HG03432 (cell line): ENCODE measurements around the gene AXIN1.
"Not testable (repeated sequence)": the region's sequence is repeated elsewhere in the genome, so short reads cannot be mapped to it uniquely, and the experiment has no call there.

Experiments
- ATAC-seq: cut with Tn5 transposase; IDR thresholded peaks from one replicate; pipeline ENCODE4 v1.9.1; 2021; ENCODE audit warnings: mild to moderate bottlenecking, moderate library complexity; ENCODE audit not compliant: unreplicated experiment

The AXIN1 gene

GRCh38 chr16:381789-382717 is 29.5 kb upstream of the AXIN1 start, which contains the start of gene PGAP6:
PGAP6 (minus strand) TSS chr16:381978; CDS start chr16:381821, 157 bp downstream.
- peak; percentile 55 for ATAC-seq

GRCh38 chr16:381012-381788 is 28.7 kb upstream of the AXIN1 start:
- ATAC-seq = peak; percentile 28

DNA sequence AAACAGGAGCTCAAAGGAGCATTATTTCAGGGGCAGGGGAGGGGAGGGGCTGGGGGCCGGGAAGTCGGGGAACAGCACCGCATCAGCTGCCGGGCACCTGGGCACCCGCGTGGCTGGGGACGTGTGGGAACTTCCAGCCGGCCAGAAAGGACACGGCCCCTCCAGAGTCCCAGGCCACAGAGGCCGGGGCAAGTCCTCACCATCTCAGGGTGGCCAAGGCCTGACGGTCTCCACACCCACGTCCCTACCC is 28.2 kb upstream of the AXIN1 start:
- ATAC-seq = no peak

- ATAC-seq = no peak
Measured at GRCh38 chr16:379961-380761, 27.6 kb upstream of the AXIN1 start.

DNA sequence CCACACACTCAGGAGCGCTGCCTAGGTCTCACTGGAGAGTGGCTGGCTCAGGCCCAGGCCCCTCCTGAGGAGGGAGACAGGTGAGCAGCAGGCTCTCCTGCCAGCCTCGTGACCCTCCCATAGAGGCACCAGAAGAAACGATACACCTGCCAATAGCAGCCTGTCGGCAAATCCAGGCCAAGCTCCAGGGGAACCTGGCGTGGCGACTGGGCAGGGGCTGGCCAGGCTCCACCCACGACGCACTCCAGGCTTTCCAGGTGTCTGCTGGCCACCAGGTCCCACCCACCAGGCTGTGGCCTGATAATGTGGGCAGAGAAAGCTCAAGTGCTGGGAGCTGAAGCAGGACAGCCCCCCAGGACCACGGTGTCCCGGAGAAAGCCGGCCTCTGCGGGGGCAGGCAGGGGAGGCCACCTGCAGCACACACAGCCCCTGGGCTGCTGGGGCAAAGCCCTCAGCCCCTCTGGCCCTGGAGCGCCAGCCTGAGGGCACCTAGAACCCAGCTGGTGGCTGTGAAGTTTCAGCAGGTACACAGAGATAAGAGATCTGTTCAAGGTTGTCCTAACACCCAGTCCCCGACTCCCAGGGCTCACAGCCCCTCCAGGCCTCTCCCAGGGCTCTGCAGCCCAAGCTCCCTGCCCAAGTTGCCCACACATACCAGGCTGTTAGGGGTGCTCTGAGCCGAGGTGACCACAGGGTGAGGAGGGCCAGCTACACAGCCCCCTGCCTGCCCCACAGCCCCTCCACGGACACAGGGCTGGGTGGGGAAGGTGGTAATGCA is 26.8 kb upstream of the AXIN1 start:
- ATAC-seq = no peak

DNA sequence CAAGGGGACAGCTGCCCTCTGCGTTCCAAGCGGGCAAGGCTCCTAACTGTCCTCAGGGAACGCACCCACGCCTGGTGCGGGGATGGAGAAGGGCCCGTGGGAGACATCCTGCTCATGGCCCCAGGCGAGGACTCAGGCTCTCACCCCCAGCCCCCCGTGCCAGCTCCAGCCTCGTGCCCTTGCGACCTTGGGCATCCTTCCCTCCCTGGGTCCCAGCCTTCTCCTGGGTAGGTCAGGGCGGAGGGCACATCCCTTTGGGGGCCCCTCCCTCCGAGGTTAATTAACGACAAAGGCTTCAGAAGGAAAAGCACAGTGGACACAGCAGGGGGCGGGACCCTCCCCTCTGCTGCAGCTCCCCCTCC is 26.3 kb upstream of the AXIN1 start:
- ATAC-seq = no peak

- not testable (repeated sequence) for ATAC-seq
Measured at GRCh38 chr16:378113-378820, 25.7 kb upstream of the AXIN1 start.

GRCh38 chr16:377419-377951 is 25.0 kb upstream of the AXIN1 start:
- ATAC-seq = no peak

GRCh38 chr16:376817-377418 is 24.4 kb upstream of the AXIN1 start:
- no peak for ATAC-seq

- ATAC-seq = no peak
Measured at GRCh38 chr16:375927-376816, 23.6 kb upstream of the AXIN1 start.

DNA sequence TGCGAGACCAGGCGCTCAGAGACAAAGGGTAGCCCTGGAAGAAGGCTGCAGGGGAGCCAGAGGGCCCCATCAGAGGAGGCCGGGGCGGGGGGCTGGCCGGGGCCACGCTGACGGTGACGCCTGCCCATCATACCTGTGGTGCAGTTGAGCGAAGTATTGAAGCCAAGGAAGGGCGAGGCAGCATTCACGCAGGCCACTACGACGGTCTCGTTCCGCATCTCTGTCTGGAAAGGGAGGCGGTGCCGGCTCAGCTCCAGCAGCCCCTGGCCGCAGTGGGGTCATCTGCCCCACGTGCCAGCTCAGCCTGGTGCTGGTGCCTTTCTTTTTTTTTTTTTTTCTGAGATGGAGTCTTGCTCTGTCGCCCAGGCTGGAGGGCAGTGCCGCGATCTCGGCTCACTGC is 22.7 kb upstream of the AXIN1 start:
- no peak for ATAC-seq

- ATAC-seq = no peak
Measured at GRCh38 chr16:374616-374926, 22.0 kb upstream of the AXIN1 start.

GRCh38 chr16:373848-374615 is 21.5 kb upstream of the AXIN1 start:
- no peak for ATAC-seq

DNA sequence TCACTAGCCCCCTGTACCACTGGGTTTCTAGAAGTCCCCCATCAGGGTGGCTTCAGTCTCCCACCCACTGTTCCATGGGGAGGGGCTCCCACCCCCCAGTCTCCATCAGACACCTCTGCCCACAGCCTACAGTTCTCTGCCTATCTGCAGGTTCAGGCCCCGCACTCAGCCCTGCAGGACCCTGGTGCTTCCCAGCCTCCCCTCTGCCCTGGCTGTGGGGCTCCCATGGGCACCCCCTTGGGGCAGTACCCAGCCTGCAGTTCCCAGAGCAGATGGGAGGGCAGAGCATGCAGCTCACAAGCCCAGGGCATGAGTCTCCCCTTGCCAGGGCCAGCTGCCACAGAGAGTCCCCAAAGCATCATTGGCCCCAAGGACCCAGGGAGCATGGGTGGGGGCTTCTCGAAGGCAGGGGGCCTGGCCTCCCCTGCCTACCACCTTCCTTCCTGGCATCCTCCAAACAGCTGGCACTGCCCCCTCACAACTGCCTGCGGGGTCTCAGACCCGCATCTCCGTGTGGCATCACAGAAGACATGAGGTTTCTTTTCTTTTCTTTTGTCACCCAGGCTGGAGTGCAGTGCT is 20.6 kb upstream of the AXIN1 start:
- no peak for ATAC-seq

DNA sequence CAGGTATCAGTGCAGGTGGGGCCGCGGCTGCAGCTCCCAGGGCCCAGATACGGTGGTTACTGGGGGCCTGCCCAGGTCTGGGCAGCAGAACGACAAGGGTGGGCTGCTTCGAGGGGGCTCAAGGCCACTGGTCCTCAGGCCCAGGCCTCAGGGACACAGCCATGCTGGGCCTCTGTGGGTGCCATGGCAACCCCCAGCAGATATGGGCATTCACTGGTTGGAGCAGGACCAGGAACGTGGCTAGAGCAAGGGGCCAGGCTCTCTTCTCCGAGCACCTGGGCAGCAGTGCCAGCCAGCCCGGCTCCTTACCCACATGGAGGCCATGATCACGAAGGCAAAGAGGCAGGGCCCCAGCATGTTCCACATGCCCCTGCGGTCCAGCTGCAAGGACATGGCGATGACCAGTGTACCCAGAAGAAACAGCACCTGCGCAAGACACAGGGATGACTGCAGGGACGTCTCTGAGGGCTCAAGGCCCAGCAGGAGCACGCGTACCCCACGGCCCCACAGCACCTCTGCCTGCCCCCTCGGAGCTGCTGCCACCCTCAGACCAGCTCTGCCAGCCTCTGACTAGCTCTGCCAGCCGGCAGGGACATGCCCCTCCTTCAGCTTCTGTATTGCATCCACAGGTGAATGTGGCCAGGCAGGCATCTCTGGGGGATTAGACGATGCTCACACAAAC is 19.9 kb upstream of the AXIN1 start:
- ATAC-seq = no peak

GRCh38 chr16:371515-372301 is 19.2 kb upstream of the AXIN1 start:
- no peak for ATAC-seq
